ENCODE results near the gene NFKBIB. TPM values are rescaled to one million over a fixed set of nuclear protein-coding genes. Genes with fewer than 3 reads are reported as not detected.
"Not testable (repeated sequence)": the region's sequence is repeated elsewhere in the genome, so short reads cannot be mapped to it uniquely, and the experiment has no call there.

The NFKBIB gene
- total RNA-seq, 2 experiments from 2014 or later = 44.7 to 65.7 TPM

GRCh38 chr19:38862321-38863059 lies 37.3 kb upstream of the NFKBIB start:
- ATAC-seq (no peak), DNase-seq (no peak)
- CTCF ChIA-PET = interaction anchor here (1.4 to 2.9 kb wide), 4 partner anchors 9 to 31 kb away, joined by 6 to 9 read pairs (median 8); partner anchors contain the start of gene ECH1
- Mint-ChIP-seq H3K27me3 (no peaks in the 10 kb centered on the region), H3K4me1 (peaks cover 41% of the 10 kb centered on the region), H3K4me3 (no peak overlapping the region), H3K9me3 (ENCODE audit: low read depth) (no peaks in the 10 kb centered on the region), H3K36me3 (peaks cover 16% of the 10 kb centered on the region), H3K27ac (no peak overlapping the region)

GRCh38 chr19:38867171-38867780 lies 32.5 kb upstream of the NFKBIB start:
- Mint-ChIP-seq H3K4me1 (peaks cover 49% of the 10 kb centered on the region), H3K27ac (no peak overlapping the region), H3K27me3 (no peaks in the 10 kb centered on the region), H3K9me3 (ENCODE audit: low read depth) (no peaks in the 10 kb centered on the region), H3K36me3 (peaks cover 31% of the 10 kb centered on the region), H3K4me3 (no peak overlapping the region)
- CTCF ChIA-PET = interaction anchor here (0.6 to 4.1 kb wide), 4 partner anchors 10 to 152 kb away, joined by 3 to 24 read pairs (median 12); no protein-coding TSS in a partner anchor
- ATAC-seq (no peak), DNase-seq (no peak)

GRCh38 chr19:38868551-38868950 lies 31.2 kb upstream of the NFKBIB start:
- ATAC-seq (no peak), DNase-seq (no peak)
- Mint-ChIP-seq H3K27me3 (no peaks in the 10 kb centered on the region), H3K4me3 (peak overlapping the region; percentile 79), H3K27ac (peak overlapping the region; percentile 85), H3K9me3 (ENCODE audit: low read depth) (no peaks in the 10 kb centered on the region), H3K36me3 (peaks cover 37% of the 10 kb centered on the region), H3K4me1 (peaks cover 46% of the 10 kb centered on the region)
- CTCF ChIA-PET = interaction anchor here (0.8 to 4.1 kb wide), 16 partner anchors 8 to 466 kb away, joined by 3 to 24 read pairs (median 8); partner anchors contain the start of genes ACTN4, ECH1, FAM98C and MRPS12

- DNase-seq = peak; percentile 63
- no peak for ATAC-seq
- Mint-ChIP-seq H3K27me3 (no peaks in the 10 kb centered on the region), H3K36me3 (peaks cover 37% of the 10 kb centered on the region), H3K27ac (peak overlapping the region; percentile 85), H3K9me3 (ENCODE audit: low read depth) (no peaks in the 10 kb centered on the region), H3K4me1 (peaks cover 44% of the 10 kb centered on the region), H3K4me3 (peak overlapping the region; percentile 79)
- CTCF ChIA-PET = interaction anchor here (0.8 to 4.1 kb wide), 17 partner anchors 8 to 466 kb away, joined by 3 to 24 read pairs (median 7); partner anchors contain the start of genes ACTN4, ECH1, FAM98C and MRPS12
These were observed 30.5 kb upstream of the NFKBIB start for GRCh38 chr19:38869160-38869835.

- Mint-ChIP-seq H3K36me3 (peaks cover 34% of the 10 kb centered on the region), H3K27ac (peak overlapping the region; percentile 85)
These were observed 29.7 kb upstream of the NFKBIB start for GRCh38 chr19:38869836-38870607.

GRCh38 chr19:38870612-38871011 lies 29.2 kb upstream of the NFKBIB start:
- H3K27ac Mint-ChIP-seq = peak overlapping the region; percentile 52
- ATAC-seq = no peak
- H3K4me1 Mint-ChIP-seq = peaks cover 31% of the 10 kb centered on the region
- H3K9me3 Mint-ChIP-seq (ENCODE audit: low read depth) = no peaks in the 10 kb centered on the region
- peak overlapping the region; percentile 53 for H3K4me3 Mint-ChIP-seq
- no peaks in the 10 kb centered on the region for H3K27me3 Mint-ChIP-seq
- no peak for DNase-seq
- peaks cover 31% of the 10 kb centered on the region for H3K36me3 Mint-ChIP-seq
- CTCF ChIA-PET = interaction anchor here (0.9 to 4.1 kb wide), 9 partner anchors 8 to 236 kb away, joined by 3 to 24 read pairs (median 7); partner anchors contain the start of genes MRPS12, RINL and SARS2

More at GRCh38 chr19:38869836-38870607, 29.7 kb upstream of the NFKBIB start:
- H3K27me3 Mint-ChIP-seq = no peaks in the 10 kb centered on the region
- H3K4me3 Mint-ChIP-seq = peak overlapping the region; percentile 79
- ATAC-seq = peak; percentile 96
- no peaks in the 10 kb centered on the region for H3K9me3 Mint-ChIP-seq (ENCODE audit: low read depth)
- CTCF ChIA-PET = interaction anchor here (1.0 to 4.1 kb wide), 14 partner anchors 8 to 236 kb away, joined by 3 to 24 read pairs (median 9); partner anchors contain the start of genes ECH1, MRPS12, RINL and SARS2
- DNase-seq = peak; percentile 95
- H3K4me1 Mint-ChIP-seq = peaks cover 37% of the 10 kb centered on the region

- DNase-seq; H3K27me3 Mint-ChIP-seq; H3K9me3 Mint-ChIP-seq (ENCODE audit: low read depth); ATAC-seq; H3K27ac Mint-ChIP-seq; H3K4me3 Mint-ChIP-seq: not testable (repeated sequence)
- Mint-ChIP-seq H3K4me1 (peaks cover 45% of the 10 kb centered on the region), H3K36me3 (peaks cover 29% of the 10 kb centered on the region)
- CTCF ChIA-PET = interaction anchor here (1.2 kb wide), 2 partner anchors 24 to 31 kb away, joined by 3 to 4 read pairs; no protein-coding TSS in a partner anchor
These were observed 26.4 kb upstream of the NFKBIB start for GRCh38 chr19:38873400-38873799.

GRCh38 chr19:38875656-38876395 lies 23.9 kb upstream of the NFKBIB start:
- ATAC-seq (no peak), DNase-seq (no peak)
- Mint-ChIP-seq H3K27me3 (no peaks in the 10 kb centered on the region), H3K4me3 (no peak overlapping the region), H3K9me3 (ENCODE audit: low read depth) (no peaks in the 10 kb centered on the region), H3K4me1 (peaks cover 35% of the 10 kb centered on the region), H3K27ac (peak overlapping the region; percentile 66), H3K36me3 (peaks cover 15% of the 10 kb centered on the region)
- CTCF ChIA-PET = interaction anchor here (0.9 to 5.4 kb wide), 5 partner anchors 12 to 362 kb away, joined by 3 to 55 read pairs (median 3); partner anchors contain the start of genes HNRNPL, MRPS12 and SARS2

GRCh38 chr19:38877781-38878574 lies 21.8 kb upstream of the NFKBIB start, which contains the start of gene RINL:
TSS of gene RINL (minus strand) at chr19:38878275. CDS start at chr19:38876742, 1,533 bp downstream.
- no peaks in the 10 kb centered on the region for H3K9me3 Mint-ChIP-seq (ENCODE audit: low read depth)
- H3K27me3 Mint-ChIP-seq = no peaks in the 10 kb centered on the region
- H3K4me3 Mint-ChIP-seq = peak within 1 kb of the TSS; percentile 91
- H3K27ac Mint-ChIP-seq = peak within 1 kb of the TSS; percentile 98
- peaks cover 13% of the 10 kb centered on the region for H3K36me3 Mint-ChIP-seq
- CTCF ChIA-PET = interaction anchor here (0.8 to 5.4 kb wide), 19 partner anchors 9 to 475 kb away, joined by 3 to 55 read pairs (median 5); partner anchors contain the start of genes ECH1, EIF3K, FAM98C and HNRNPL
- ATAC-seq (peak; percentile 93), DNase-seq (peak; percentile 85)
- H3K4me1 Mint-ChIP-seq = peaks cover 35% of the 10 kb centered on the region

GRCh38 chr19:38878575-38879399 lies 21.0 kb upstream of the NFKBIB start:
- peaks cover 31% of the 10 kb centered on the region for H3K4me1 Mint-ChIP-seq
- H3K36me3 Mint-ChIP-seq = peaks cover 10% of the 10 kb centered on the region
- H3K27me3 Mint-ChIP-seq = no peaks in the 10 kb centered on the region
- peak overlapping the region; percentile 98 for H3K27ac Mint-ChIP-seq
- H3K4me3 Mint-ChIP-seq = peak overlapping the region; percentile 91
- no peaks in the 10 kb centered on the region for H3K9me3 Mint-ChIP-seq (ENCODE audit: low read depth)
- no peak for DNase-seq
- peak; percentile 34 for ATAC-seq
- CTCF ChIA-PET = interaction anchor here (0.8 to 5.4 kb wide), 18 partner anchors 9 to 476 kb away, joined by 3 to 55 read pairs (median 5); partner anchors contain the start of genes ECH1, EIF3K, FAM98C and HNRNPL

Measured in activated CD8-positive, alpha-beta memory T cell treated with anti-CD3 and anti-CD28 coated beads, Interleukin-2, amount 10 ng/mL, durations not matched to agents 7 days and 5 days (primary cell).